ENCODE measurements around the gene ANKRD30BL. TPM values are rescaled to one million over a fixed set of nuclear protein-coding genes. Genes with fewer than 3 reads are reported as not detected.

ANKRD30BL gene
- total RNA-seq, result not detected in 2 replicates

GRCh38 chr2:132161161-132162124 lies at the start of gene ANKRD30BL:
TSS of gene ANKRD30BL (minus strand) at chr2:132161952. CDS start at chr2:132161705, 247 bp downstream.

